ENCODE data around the gene EEF2K. TPM values are rescaled to one million over a fixed set of nuclear protein-coding genes. Genes with fewer than 3 reads are reported as not detected.
A peak's percentile ranks its signal among the peaks of the same experiment; 100 is the strongest.
"Not testable (repeated sequence)": the region's sequence is repeated elsewhere in the genome, so short reads cannot be mapped to it uniquely, and the experiment has no call there.

Gene EEF2K
- total RNA-seq, 2 donors from 2014 or later, result 9.8 to 15.8 TPM

- Histone ChIP-seq H3K36me3 (ENCODE audit: control insufficient read depth, insufficient read depth, low read length) (no peaks in the 10 kb centered on the region), H3K27me3 (ENCODE audit: control insufficient read depth, insufficient read depth, low read length, poor library complexity, severe bottlenecking) (no peaks in the 10 kb centered on the region), H3K9ac (ENCODE audit: extremely low read depth, low read length, poor library complexity, severe bottlenecking) (peak overlapping the region; percentile 48), H3K27ac (ENCODE audit: low read depth, low read length) (no peak overlapping the region), H3K4me1 (ENCODE audit: control insufficient read depth, insufficient read depth, low read length) (no peaks in the 10 kb centered on the region), H3K9me3 (ENCODE audit: control insufficient read depth, low read length) (no peaks in the 10 kb centered on the region), H3K4me3 (ENCODE audit: low read length) (peak overlapping the region; percentile 82)
- H3K9me3 Mint-ChIP-seq, result no peaks in the 10 kb centered on the region
- WGBS, 2 experiments (ENCODE audit: insufficient coverage in 1 of 2, insufficient read length in 1 of 2), result 3 to 4% methylated on average over 25 to 35 of the region's 39 CpGs
- TF ChIP-seq, protein P1, sequence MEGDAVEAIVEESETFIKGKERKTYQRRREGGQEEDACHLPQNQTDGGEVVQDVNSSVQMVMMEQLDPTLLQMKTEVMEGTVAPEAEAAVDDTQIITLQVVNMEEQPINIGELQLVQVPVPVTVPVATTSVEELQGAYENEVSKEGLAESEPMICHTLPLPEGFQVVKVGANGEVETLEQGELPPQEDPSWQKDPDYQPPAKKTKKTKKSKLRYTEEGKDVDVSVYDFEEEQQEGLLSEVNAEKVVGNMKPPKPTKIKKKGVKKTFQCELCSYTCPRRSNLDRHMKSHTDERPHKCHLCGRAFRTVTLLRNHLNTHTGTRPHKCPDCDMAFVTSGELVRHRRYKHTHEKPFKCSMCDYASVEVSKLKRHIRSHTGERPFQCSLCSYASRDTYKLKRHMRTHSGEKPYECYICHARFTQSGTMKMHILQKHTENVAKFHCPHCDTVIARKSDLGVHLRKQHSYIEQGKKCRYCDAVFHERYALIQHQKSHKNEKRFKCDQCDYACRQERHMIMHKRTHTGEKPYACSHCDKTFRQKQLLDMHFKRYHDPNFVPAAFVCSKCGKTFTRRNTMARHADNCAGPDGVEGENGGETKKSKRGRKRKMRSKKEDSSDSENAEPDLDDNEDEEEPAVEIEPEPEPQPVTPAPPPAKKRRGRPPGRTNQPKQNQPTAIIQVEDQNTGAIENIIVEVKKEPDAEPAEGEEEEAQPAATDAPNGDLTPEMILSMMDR (conservative IDR thresholded peaks at IDR 0.05), result peak; percentile 85
- H3K27ac Mint-ChIP-seq, result peak overlapping the region; percentile 78
- peak; percentile 98 for DNase-seq
- peaks cover 2% of the 10 kb centered on the region for H3K27me3 Mint-ChIP-seq (ENCODE audit: insufficient read depth)
- peaks cover 10% of the 10 kb centered on the region for H3K4me1 Mint-ChIP-seq
- H3K4me3 Mint-ChIP-seq, result peak overlapping the region; percentile 78
- H3K36me3 Mint-ChIP-seq (ENCODE audit: low read depth), result no peaks in the 10 kb centered on the region
Observed at GRCh38 chr16:22195695-22196558, 10.2 kb upstream of the EEF2K start.

- H3K4me3 ChIP-seq (ENCODE audit: low read length), result peak overlapping the region; percentile 82
- not testable (repeated sequence) for H3K36me3 ChIP-seq (ENCODE audit: control insufficient read depth, insufficient read depth, low read length); H3K9me3 ChIP-seq (ENCODE audit: control insufficient read depth, low read length); H3K4me1 ChIP-seq (ENCODE audit: control insufficient read depth, insufficient read depth, low read length); H3K27ac Mint-ChIP-seq; H3K27me3 Mint-ChIP-seq (ENCODE audit: insufficient read depth); H3K9ac ChIP-seq (ENCODE audit: extremely low read depth, low read length, poor library complexity, severe bottlenecking); H3K27me3 ChIP-seq (ENCODE audit: control insufficient read depth, insufficient read depth, low read length, poor library complexity, severe bottlenecking); DNase-seq; H3K9me3 Mint-ChIP-seq; H3K36me3 Mint-ChIP-seq (ENCODE audit: low read depth); H3K27ac ChIP-seq (ENCODE audit: low read depth, low read length); H3K4me1 Mint-ChIP-seq
- WGBS, 2 experiments (ENCODE audit: insufficient coverage in 1 of 2, insufficient read length in 1 of 2), result 78 to 86% methylated on average over 11 to 20 of the region's 20 CpGs
- H3K4me3 Mint-ChIP-seq, result peak overlapping the region; percentile 78
Observed at GRCh38 chr16:22196559-22197168, 9.4 kb upstream of the EEF2K start.

- TF ChIP-seq, protein P1 (conservative IDR thresholded peaks at IDR 0.05), result peak; percentile 34
- no peak overlapping the region for H3K4me3 Mint-ChIP-seq
- H3K9me3 ChIP-seq (ENCODE audit: control insufficient read depth, low read length), result no peaks in the 10 kb centered on the region
- H3K27me3 Mint-ChIP-seq (ENCODE audit: insufficient read depth), result no peaks in the 10 kb centered on the region
- no peak overlapping the region for H3K4me3 ChIP-seq (ENCODE audit: low read length)
- no peak overlapping the region for H3K27ac Mint-ChIP-seq
- H3K9me3 Mint-ChIP-seq, result no peaks in the 10 kb centered on the region
- H3K4me1 Mint-ChIP-seq, result no peaks in the 10 kb centered on the region
- no peak overlapping the region for H3K9ac ChIP-seq (ENCODE audit: extremely low read depth, low read length, poor library complexity, severe bottlenecking)
- WGBS, 2 experiments (ENCODE audit: insufficient coverage in 1 of 2, insufficient read length in 1 of 2), result 87 to 95% methylated on average over 4 to 7 of the region's 7 CpGs
- H3K36me3 Mint-ChIP-seq (ENCODE audit: low read depth), result no peaks in the 10 kb centered on the region
- H3K27ac ChIP-seq (ENCODE audit: low read depth, low read length), result no peak overlapping the region
- no peak for DNase-seq
- no peaks in the 10 kb centered on the region for H3K4me1 ChIP-seq (ENCODE audit: control insufficient read depth, insufficient read depth, low read length)
- H3K36me3 ChIP-seq (ENCODE audit: control insufficient read depth, insufficient read depth, low read length), result no peaks in the 10 kb centered on the region
- no peaks in the 10 kb centered on the region for H3K27me3 ChIP-seq (ENCODE audit: control insufficient read depth, insufficient read depth, low read length, poor library complexity, severe bottlenecking)
Observed at GRCh38 chr16:22198547-22199293, 7.4 kb upstream of the EEF2K start.

Data from endodermal cell (in vitro differentiated cells).